ENCODE data around the gene SLC25A48.

Gene SLC25A48

DNA sequence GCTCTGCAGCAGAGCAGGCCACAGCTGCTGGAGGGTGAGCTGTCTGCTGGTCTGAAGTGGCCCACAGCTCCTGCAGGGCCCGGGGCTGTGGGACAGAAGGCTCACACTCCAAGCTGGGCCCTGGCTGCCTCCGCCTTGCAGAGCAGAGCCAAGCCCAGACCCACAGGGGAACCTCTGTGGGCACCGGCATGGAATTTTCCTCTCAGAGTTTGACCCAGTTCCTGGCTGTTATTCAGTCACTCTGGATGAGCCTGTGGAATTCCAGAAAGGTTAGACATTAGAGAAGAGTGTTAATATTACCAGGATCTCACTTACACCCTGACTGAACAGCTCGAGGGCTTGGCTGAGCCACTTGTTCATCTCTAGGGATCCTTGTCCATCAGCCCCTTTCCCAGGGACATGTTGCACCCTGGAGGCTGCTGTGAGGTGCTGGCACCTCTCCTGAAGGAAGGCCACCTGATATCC lies 43.7 kb downstream of the SLC25A48 start:
- Histone ChIP-seq H4K20me1 (ENCODE audit: insufficient read depth, low read length) (no peaks in the 10 kb centered on the region), H3K36me3 (ENCODE audit: insufficient read depth, low read length) (no peaks in the 10 kb centered on the region), H3K9me3 (ENCODE audit: insufficient read depth, low read length, severe bottlenecking) (no peaks in the 10 kb centered on the region), H2AFZ (ENCODE audit: low read depth, low read length) (no peak overlapping the region), H3K4me1 (ENCODE audit: insufficient read depth, low read length) (no peaks in the 10 kb centered on the region), H3K27ac (ENCODE audit: low read length) (no peak overlapping the region), H3K4me3 (ENCODE audit: low read depth in 1 of 2, low read length in 2 of 2) (no peak overlapping the region), H3K9ac (ENCODE audit: low read depth, low read length) (no peak overlapping the region), H3K27me3 (ENCODE audit: insufficient read depth, low read length, poor library complexity) (peaks cover 7% of the 10 kb centered on the region), H3K79me2 (ENCODE audit: insufficient read depth, low read length) (no peaks in the 10 kb centered on the region), H3K4me2 (ENCODE audit: insufficient read depth, low read length) (no peak overlapping the region)
- DNase-seq (no peak), ATAC-seq (ENCODE audit: insufficient read depth, low read depth) (no peak)
- TF ChIP-seq EZH2 (IDR thresholded peaks at IDR 0.05; ENCODE audit: borderline replicate concordance, low read depth, low read length, severe bottlenecking) = no peak
- TF ChIP-seq, protein P1, sequence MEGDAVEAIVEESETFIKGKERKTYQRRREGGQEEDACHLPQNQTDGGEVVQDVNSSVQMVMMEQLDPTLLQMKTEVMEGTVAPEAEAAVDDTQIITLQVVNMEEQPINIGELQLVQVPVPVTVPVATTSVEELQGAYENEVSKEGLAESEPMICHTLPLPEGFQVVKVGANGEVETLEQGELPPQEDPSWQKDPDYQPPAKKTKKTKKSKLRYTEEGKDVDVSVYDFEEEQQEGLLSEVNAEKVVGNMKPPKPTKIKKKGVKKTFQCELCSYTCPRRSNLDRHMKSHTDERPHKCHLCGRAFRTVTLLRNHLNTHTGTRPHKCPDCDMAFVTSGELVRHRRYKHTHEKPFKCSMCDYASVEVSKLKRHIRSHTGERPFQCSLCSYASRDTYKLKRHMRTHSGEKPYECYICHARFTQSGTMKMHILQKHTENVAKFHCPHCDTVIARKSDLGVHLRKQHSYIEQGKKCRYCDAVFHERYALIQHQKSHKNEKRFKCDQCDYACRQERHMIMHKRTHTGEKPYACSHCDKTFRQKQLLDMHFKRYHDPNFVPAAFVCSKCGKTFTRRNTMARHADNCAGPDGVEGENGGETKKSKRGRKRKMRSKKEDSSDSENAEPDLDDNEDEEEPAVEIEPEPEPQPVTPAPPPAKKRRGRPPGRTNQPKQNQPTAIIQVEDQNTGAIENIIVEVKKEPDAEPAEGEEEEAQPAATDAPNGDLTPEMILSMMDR (IDR thresholded peaks at IDR 0.05; ENCODE audit: borderline replicate concordance, extremely low read depth, low read length, poor library complexity, severe bottlenecking) = no peak

DNA sequence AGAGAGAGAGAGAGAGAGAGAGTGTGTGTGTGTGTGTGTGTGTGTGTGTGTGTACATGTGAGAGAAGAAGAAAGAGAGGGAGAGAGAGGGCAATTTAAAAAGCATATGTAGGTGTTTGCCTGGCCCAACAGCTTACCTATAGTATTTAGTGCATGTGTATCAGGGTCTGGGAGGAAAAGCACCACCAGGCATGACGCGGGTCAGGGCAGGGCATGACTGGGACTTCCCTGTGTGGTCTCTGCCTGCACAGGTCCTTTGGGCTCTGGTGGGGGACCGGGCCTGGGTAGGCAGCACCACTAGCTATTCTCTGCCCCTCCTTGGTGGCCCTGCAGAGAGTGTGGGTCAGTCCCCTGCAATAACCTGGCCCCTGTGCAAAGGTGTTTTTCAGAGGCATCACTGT lies 45.1 kb downstream of the SLC25A48 start:
- Histone ChIP-seq H3K4me3 (ENCODE audit: low read depth in 1 of 2, low read length in 2 of 2) (no peak overlapping the region), H3K4me1 (ENCODE audit: insufficient read depth, low read length) (no peaks in the 10 kb centered on the region), H2AFZ (ENCODE audit: low read depth, low read length) (no peak overlapping the region), H3K27ac (ENCODE audit: low read length) (no peak overlapping the region), H3K27me3 (ENCODE audit: insufficient read depth, low read length, poor library complexity) (peaks cover 12% of the 10 kb centered on the region), H3K79me2 (ENCODE audit: insufficient read depth, low read length) (no peaks in the 10 kb centered on the region), H3K9ac (ENCODE audit: low read depth, low read length) (no peak overlapping the region), H3K36me3 (ENCODE audit: insufficient read depth, low read length) (no peaks in the 10 kb centered on the region), H3K4me2 (ENCODE audit: insufficient read depth, low read length) (no peak overlapping the region), H4K20me1 (ENCODE audit: insufficient read depth, low read length) (0 out of 2 replicates have a peak, but pooled peaks cover 2% of the 10 kb centered on the region), H3K9me3 (ENCODE audit: insufficient read depth, low read length, severe bottlenecking) (no peaks in the 10 kb centered on the region)
- no peak for TF ChIP-seq EZH2 (IDR thresholded peaks at IDR 0.05; ENCODE audit: borderline replicate concordance, low read depth, low read length, severe bottlenecking)
- TF ChIP-seq, protein P1 (IDR thresholded peaks at IDR 0.05; ENCODE audit: borderline replicate concordance, extremely low read depth, low read length, poor library complexity, severe bottlenecking) = no peak
- no peak for DNase-seq
- no peak for ATAC-seq (ENCODE audit: insufficient read depth, low read depth)

DNA sequence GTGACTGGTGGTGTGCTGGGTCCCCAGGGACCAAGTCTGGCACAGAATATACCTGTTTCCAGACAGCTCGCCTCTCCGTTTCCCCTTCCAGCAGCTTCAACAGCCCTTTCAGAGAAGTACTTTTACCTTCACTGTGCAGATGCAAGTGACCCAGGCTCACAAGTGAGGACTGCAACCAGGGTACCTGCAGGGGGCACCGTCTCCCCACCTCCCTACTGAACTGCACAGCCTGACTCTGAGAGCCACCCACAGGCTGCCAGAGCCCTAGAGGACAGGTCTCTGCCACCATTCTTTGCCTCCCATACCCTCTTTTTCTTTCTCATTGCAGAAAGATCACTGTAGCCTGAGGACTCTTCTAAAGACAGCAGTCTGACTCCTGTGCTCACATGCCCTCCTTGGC lies 45.8 kb downstream of the SLC25A48 start:
- no peak overlapping the region for H3K4me2 ChIP-seq (ENCODE audit: insufficient read depth, low read length)
- ATAC-seq (ENCODE audit: insufficient read depth, low read depth) (peak; percentile 56; the same call in 1 of the 3 replicates), DNase-seq (peak; percentile 16)
- H4K20me1 ChIP-seq (ENCODE audit: insufficient read depth, low read length) = 0 out of 2 replicates have a peak, but pooled peaks cover 2% of the 10 kb centered on the region
- H3K27me3 ChIP-seq (ENCODE audit: insufficient read depth, low read length, poor library complexity) = peaks cover 12% of the 10 kb centered on the region
- H3K4me1 ChIP-seq (ENCODE audit: insufficient read depth, low read length) = no peaks in the 10 kb centered on the region
- H3K79me2 ChIP-seq (ENCODE audit: insufficient read depth, low read length) = no peaks in the 10 kb centered on the region
- no peak overlapping the region for H3K9ac ChIP-seq (ENCODE audit: low read depth, low read length)
- H2AFZ ChIP-seq (ENCODE audit: low read depth, low read length) = no peak overlapping the region
- no peak overlapping the region for H3K27ac ChIP-seq (ENCODE audit: low read length)
- no peaks in the 10 kb centered on the region for H3K36me3 ChIP-seq (ENCODE audit: insufficient read depth, low read length)
- H3K9me3 ChIP-seq (ENCODE audit: insufficient read depth, low read length, severe bottlenecking) = no peaks in the 10 kb centered on the region
- no peak for TF ChIP-seq EZH2 (IDR thresholded peaks at IDR 0.05; ENCODE audit: borderline replicate concordance, low read depth, low read length, severe bottlenecking)
- TF ChIP-seq, protein P1 (IDR thresholded peaks at IDR 0.05; ENCODE audit: borderline replicate concordance, extremely low read depth, low read length, poor library complexity, severe bottlenecking) = peak; percentile 51
- H3K4me3 ChIP-seq (ENCODE audit: low read depth in 1 of 2, low read length in 2 of 2) = no peak overlapping the region
